ENCODE results near the gene KCNJ6. TPM values are rescaled to one million over a fixed set of nuclear protein-coding genes. Genes with fewer than 3 reads are reported as not detected.

The KCNJ6 gene
- total and polyA plus RNA-seq, 2 of the 8 experiments (the other 6 are each of a cell fraction or from before 2014, with no cell fraction given), result 0.51 to 1.2 TPM

DNA sequence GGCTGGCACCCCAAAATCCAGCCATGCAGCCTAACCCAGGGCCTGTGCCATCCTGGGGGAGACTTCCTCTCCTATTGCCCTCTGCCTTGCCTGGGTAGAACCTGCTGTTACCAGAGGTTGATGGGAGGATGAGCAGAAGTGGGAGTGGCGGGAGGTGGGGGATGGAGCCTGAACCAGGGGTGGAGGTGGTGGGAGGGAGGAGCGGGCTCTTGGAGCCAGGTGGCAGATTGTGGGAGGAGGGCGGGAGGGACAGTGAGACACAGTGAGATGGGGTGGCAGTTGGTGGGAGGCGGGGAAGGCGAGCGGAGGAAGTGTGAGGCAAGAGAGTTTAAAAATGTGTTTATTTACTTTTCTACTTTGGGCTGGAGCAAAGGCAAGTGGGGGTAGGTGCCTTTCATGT lies 87.3 kb downstream of the KCNJ6 start:
- no peaks in the 10 kb centered on the region for H3K36me3 ChIP-seq (ENCODE audit: control insufficient read depth in 2 of 4, insufficient read depth in 4 of 4, low read length in 3 of 4)
- no peaks in the 10 kb centered on the region for H3K9me3 ChIP-seq (ENCODE audit: insufficient read depth in 2 of 2, low read depth in 1 of 2, low read length in 1 of 2)
- H3K27ac ChIP-seq (ENCODE audit: low read depth, low read length), result no peak overlapping the region
- H3K79me1 ChIP-seq (ENCODE audit: low read depth, low read length), result no peaks in the 10 kb centered on the region
- H2AK5ac ChIP-seq (ENCODE audit: low read depth, low read length), result no peak overlapping the region
- 0 out of 2 replicates have a peak overlapping the region, but pooled peaks have one; percentile 38 for H2BK5ac ChIP-seq (ENCODE audit: low read depth, low read length)
- H2BK12ac ChIP-seq (ENCODE audit: low read depth, low read length), result no peak overlapping the region
- H3K4me2 ChIP-seq (ENCODE audit: insufficient read depth in 1 of 2, low read depth in 2 of 2, low read length in 2 of 2), result no peak overlapping the region
- no peak overlapping the region for H2BK120ac ChIP-seq (replicated peaks; ENCODE audit: low read depth, low read length)
- TF ChIP-seq ATF3 (IDR thresholded peaks at IDR 0.05; ENCODE audit: insufficient read depth, low read depth, low read length), result no peak
- no peak for TF ChIP-seq TCF12 (IDR thresholded peaks at IDR 0.05; ENCODE audit: low read depth, low read length)
- no peak for TF ChIP-seq JUN (IDR thresholded peaks at IDR 0.05; ENCODE audit: low read depth, low read length)
- no peak for TF ChIP-seq SP1 (IDR thresholded peaks at IDR 0.05; ENCODE audit: low read depth, low read length)
- no peak for TF ChIP-seq MAFK (IDR thresholded peaks at IDR 0.05; ENCODE audit: low read depth, low read length)
- TF ChIP-seq TAF7 (optimal IDR thresholded peaks at IDR 0.05; ENCODE audit: borderline replicate concordance, low read depth, low read length), result no peak
- TF ChIP-seq ASH2L (IDR thresholded peaks at IDR 0.05; ENCODE audit: low read length), result no peak
- TF ChIP-seq EP300 (IDR thresholded peaks at IDR 0.05; ENCODE audit: borderline replicate concordance in 1 of 2, low read depth in 2 of 2, low read length in 2 of 2), result no peak
- TF ChIP-seq RXRA (IDR thresholded peaks at IDR 0.05; ENCODE audit: insufficient read depth, low read depth, low read length), result no peak
- H3K23ac ChIP-seq (ENCODE audit: insufficient read length), result no peak overlapping the region
- WGBS, 2 experiments (ENCODE audit: extremely low coverage in 1 of 2, insufficient coverage in 1 of 2, insufficient read length in 1 of 2, insufficient replicate concordance in 2 of 2, low coverage in 1 of 2, low lambda C conversion rate in 2 of 2, missing lambda C conversion rate in 1 of 2), result 74% methylated on average over 2 of the region's 6 CpGs; no CpG with 5 or more reads in 1 of the 2 experiments
- ChIA-PET CTCF (ENCODE audit: partially characterized antibody) (interaction anchor here (0.9 kb wide), 1 partner anchor 117 kb away, joined by 3 read pairs; no protein-coding TSS in a partner anchor), POLR2A (ENCODE audit: partially characterized antibody) (no interaction called here)
- H2BK15ac ChIP-seq (ENCODE audit: low read length), result no peak overlapping the region
- peak overlapping the region; percentile 66 for H3K4ac ChIP-seq (replicated peaks; ENCODE audit: insufficient read length, low read depth, low read length)
- H3K79me2 ChIP-seq (ENCODE audit: control insufficient read depth in 1 of 2, insufficient read depth in 2 of 2, low read length in 2 of 2), result no peaks in the 10 kb centered on the region
- H3K9ac ChIP-seq (replicated peaks in 1 of 4; ENCODE audit: extremely low read depth in 1 of 4, low read depth in 3 of 4, low read length in 3 of 4), result no peak overlapping the region
- H2BK20ac ChIP-seq (ENCODE audit: low read length), result no peak overlapping the region
- no peaks in the 10 kb centered on the region for H3K27me3 ChIP-seq (replicated peaks in 1 of 4; ENCODE audit: control insufficient read depth in 3 of 4, extremely low read depth in 1 of 4, insufficient read depth in 3 of 4, low read length in 3 of 4)
- H3K23me2 ChIP-seq (ENCODE audit: low read depth, low read length), result no peaks in the 10 kb centered on the region; the same call in 1 of the 2 replicates
- no peaks in the 10 kb centered on the region for H4K20me1 ChIP-seq (replicated peaks in 1 of 2; ENCODE audit: control insufficient read depth in 1 of 2, insufficient read depth in 2 of 2, low read length in 2 of 2)
- no peak overlapping the region for H3K4me3 ChIP-seq (ENCODE audit: extremely low read depth in 1 of 4, insufficient read depth in 2 of 4, low read depth in 3 of 4, low read length in 4 of 4)
- no peak overlapping the region for H2AFZ ChIP-seq (ENCODE audit: low read length)
- H4K8ac ChIP-seq (ENCODE audit: extremely low read depth, insufficient read depth, low read length), result peak overlapping the region; percentile 26
- FAIRE-seq (no peak), DNase-seq (ENCODE audit: low read depth in 1 of 2, low spot score in 2 of 2) (no peak)
- no peak overlapping the region for H3K56ac ChIP-seq (replicated peaks; ENCODE audit: insufficient read length, low read depth, low read length)
- H3K18ac ChIP-seq (ENCODE audit: extremely low read depth, low read length), result peak overlapping the region; percentile 81; the same call in 1 of the 2 replicates
- H4K5ac ChIP-seq (ENCODE audit: insufficient read length, low read depth, low read length), result no peak overlapping the region
- peak overlapping the region; percentile 35 for H4K91ac ChIP-seq (replicated peaks; ENCODE audit: insufficient read length, low read length)
- peaks cover 0 to 19% (median 9%) of the 10 kb centered on the region in 4 experiments; a peak in 6 of 7 replicates for H3K4me1 ChIP-seq (replicated peaks in 1 of 4; ENCODE audit: control insufficient read depth in 3 of 4, insufficient read depth in 4 of 4, low read length in 3 of 4)
- H3K14ac ChIP-seq (ENCODE audit: insufficient read length), result no peak overlapping the region
